ENCODE measurements around the gene TMCC2.

TMCC2 gene

GRCh38 chr1:205241366-205242030, 13.8 kb downstream of the TMCC2 start:
- DNase-seq: no peak

GRCh38 chr1:205243350-205244191, 15.8 kb downstream of the TMCC2 start:
- DNase-seq: no peak

GRCh38 chr1:205244384-205244783, 16.6 kb downstream of the TMCC2 start:
- DNase-seq: no peak

GRCh38 chr1:205245096-205245495, 17.4 kb downstream of the TMCC2 start:
- no peak for DNase-seq

GRCh38 chr1:205246351-205247119, 18.8 kb downstream of the TMCC2 start:
- DNase-seq: no peak

- DNase-seq: no peak
Measured at GRCh38 chr1:205247130-205247921, 19.6 kb downstream of the TMCC2 start.

- no peak for DNase-seq
Measured at GRCh38 chr1:205248793-205249601, 21.3 kb downstream of the TMCC2 start.

GRCh38 chr1:205249651-205250050, 21.9 kb downstream of the TMCC2 start:
- DNase-seq: no peak

GRCh38 chr1:205250699-205251098, 23.0 kb downstream of the TMCC2 start:
- no peak for DNase-seq

GRCh38 chr1:205251576-205251975, 23.8 kb downstream of the TMCC2 start:
- DNase-seq: no peak

GRCh38 chr1:205255941-205256780, 28.4 kb downstream of the TMCC2 start:
- DNase-seq: peak; percentile 86

GRCh38 chr1:205256951-205257625, 29.3 kb downstream of the TMCC2 start:
- no peak for DNase-seq

- no peak for DNase-seq
Measured at GRCh38 chr1:205257735-205258134, 30.0 kb downstream of the TMCC2 start.

- DNase-seq: no peak
Measured at GRCh38 chr1:205258261-205258691, 30.5 kb downstream of the TMCC2 start.

GRCh38 chr1:205258719-205259118, 31.0 kb downstream of the TMCC2 start:
- no peak for DNase-seq

GRCh38 chr1:205259324-205259832, 31.6 kb downstream of the TMCC2 start:
- DNase-seq: no peak

GRCh38 chr1:205259998-205260397, 32.3 kb downstream of the TMCC2 start:
- DNase-seq: no peak

- DNase-seq: no peak
Measured at GRCh38 chr1:205260948-205261732, 33.4 kb downstream of the TMCC2 start.

Data from stimulated activated CD4-positive, alpha-beta T cell treated with anti-CD3 and anti-CD28 coated beads, Interleukin-4, amount 100 ng/mL, for 1 hour (primary cell).